ENCODE results near the gene CCDC85B.

The CCDC85B gene

GRCh38 chr11:65932558-65932919 is 42.1 kb downstream of the CCDC85B start:
- Mint-ChIP-seq H3K27ac (no peak overlapping the region), H3K4me3 (no peak overlapping the region), H3K36me3 (ENCODE audit: low read depth) (no peaks in the 10 kb centered on the region), H3K4me1 (peaks cover 45% of the 10 kb centered on the region), H3K9me3 (no peaks in the 10 kb centered on the region), H3K27me3 (no peaks in the 10 kb centered on the region)
- no peak for DNase-seq
- ATAC-seq: no peak

GRCh38 chr11:65934014-65934413 is 43.5 kb downstream of the CCDC85B start:
- H3K27me3 Mint-ChIP-seq: no peaks in the 10 kb centered on the region
- ATAC-seq (no peak), DNase-seq (no peak)
- H3K36me3 Mint-ChIP-seq (ENCODE audit: low read depth): no peaks in the 10 kb centered on the region
- no peaks in the 10 kb centered on the region for H3K9me3 Mint-ChIP-seq
- no peak overlapping the region for H3K27ac Mint-ChIP-seq
- no peak overlapping the region for H3K4me3 Mint-ChIP-seq
- H3K4me1 Mint-ChIP-seq: peaks cover 30% of the 10 kb centered on the region

DNA sequence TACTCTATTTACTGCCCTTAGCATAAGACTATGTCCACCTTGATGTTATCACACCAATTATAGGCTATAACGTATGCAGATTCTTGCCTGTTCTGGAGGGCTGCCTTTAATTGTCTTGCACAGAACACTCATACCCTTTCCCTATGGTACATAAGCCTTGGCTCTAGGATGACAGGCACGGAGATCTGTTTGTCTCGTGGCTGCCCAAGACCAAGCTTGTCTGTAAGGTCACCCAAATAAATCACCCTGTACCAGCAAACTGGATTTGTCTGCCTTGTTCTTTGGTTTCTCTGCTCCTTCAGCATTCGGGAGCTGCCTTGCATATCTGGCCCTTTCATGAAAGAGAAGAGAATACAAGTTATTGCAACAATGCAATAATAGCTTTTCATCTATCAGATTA is 47.3 kb downstream of the CCDC85B start:
- H3K4me1 Mint-ChIP-seq: peaks cover 9% of the 10 kb centered on the region
- no peaks in the 10 kb centered on the region for H3K9me3 Mint-ChIP-seq
- no peak overlapping the region for H3K27ac Mint-ChIP-seq
- ATAC-seq: no peak
- no peak for DNase-seq
- H3K36me3 Mint-ChIP-seq (ENCODE audit: low read depth): no peaks in the 10 kb centered on the region
- peaks cover 6% of the 10 kb centered on the region for H3K27me3 Mint-ChIP-seq
- H3K4me3 Mint-ChIP-seq: no peak overlapping the region
